GM19397 (cell line): ENCODE data around the gene RTL9.
"Not testable (repeated sequence)": the region's sequence is repeated elsewhere in the genome, so short reads cannot be mapped to it uniquely, and the experiment has no call there.

ENCODE experiments used
- ATAC-seq: cut with Tn5 transposase; IDR thresholded peaks from one replicate; pipeline ENCODE4 v1.9.1; 2021; ENCODE audit warnings: mild to moderate bottlenecking, moderate library complexity; ENCODE audit not compliant: unreplicated experiment

Gene RTL9

GRCh38 chrX:110404376-110404775 lies 45.7 kb downstream of the RTL9 start:
- no peak for ATAC-seq

- ATAC-seq: not testable (repeated sequence)
Measured at GRCh38 chrX:110406250-110406649, 47.6 kb downstream of the RTL9 start.

DNA sequence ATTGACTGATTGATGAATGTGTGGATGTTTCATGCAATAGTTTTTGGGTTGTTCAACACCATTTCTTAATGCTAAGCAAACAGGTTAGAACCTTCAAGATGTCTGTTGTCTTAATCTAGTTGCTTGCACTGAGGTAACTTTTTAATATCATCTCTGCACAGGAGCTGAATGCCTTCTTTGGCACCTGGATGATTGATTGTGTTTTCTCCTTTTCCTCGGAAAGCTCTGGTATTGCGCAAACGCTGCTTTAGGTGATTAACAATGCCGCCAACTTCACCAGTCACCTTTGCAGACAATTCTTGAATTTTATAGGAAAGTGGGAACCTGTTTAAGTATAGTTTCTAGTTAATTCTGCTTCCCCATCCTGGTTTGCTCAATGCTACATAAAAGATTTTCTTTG lies 48.2 kb downstream of the RTL9 start:
- ATAC-seq: no peak

GRCh38 chrX:110407910-110408545 lies 49.4 kb downstream of the RTL9 start:
- no peak for ATAC-seq
